ENCODE data around the gene UBR1.
"Not testable (repeated sequence)": the region's sequence is repeated elsewhere in the genome, so short reads cannot be mapped to it uniquely, and the experiment has no call there.

The UBR1 gene

DNA sequence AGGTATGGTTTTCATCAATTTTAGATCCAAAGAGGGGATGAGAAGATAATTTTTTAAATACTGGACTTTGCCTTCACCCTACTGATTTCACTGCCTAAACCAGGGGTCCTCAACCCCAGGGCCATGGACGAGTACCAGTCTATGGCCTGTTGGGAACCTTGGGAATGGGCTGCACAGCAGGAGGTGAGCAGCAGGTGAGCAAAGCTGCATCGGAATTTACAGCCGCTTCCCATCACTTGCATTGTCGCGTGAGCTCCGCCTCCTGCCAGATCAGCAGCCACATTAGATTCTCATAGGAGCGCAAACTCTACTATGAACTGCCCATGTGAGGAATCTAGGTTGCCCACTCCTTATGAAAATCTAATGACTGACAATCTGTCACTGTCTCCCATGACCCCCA is 109.0 kb downstream of the UBR1 start:
- H3K4me3 ChIP-seq (ENCODE audit: low read length): no peak overlapping the region
- no peak for DNase-seq (ENCODE audit: low read depth, low spot score)

GRCh38 chr15:42994546-42994945 is 111.3 kb downstream of the UBR1 start:
- DNase-seq (ENCODE audit: low read depth, low spot score): no peak
- H3K4me3 ChIP-seq (ENCODE audit: low read length): no peak overlapping the region

GRCh38 chr15:42992626-42993025 is 113.2 kb downstream of the UBR1 start:
- no peak overlapping the region for H3K4me3 ChIP-seq (ENCODE audit: low read length)
- no peak for DNase-seq (ENCODE audit: low read depth, low spot score)

DNA sequence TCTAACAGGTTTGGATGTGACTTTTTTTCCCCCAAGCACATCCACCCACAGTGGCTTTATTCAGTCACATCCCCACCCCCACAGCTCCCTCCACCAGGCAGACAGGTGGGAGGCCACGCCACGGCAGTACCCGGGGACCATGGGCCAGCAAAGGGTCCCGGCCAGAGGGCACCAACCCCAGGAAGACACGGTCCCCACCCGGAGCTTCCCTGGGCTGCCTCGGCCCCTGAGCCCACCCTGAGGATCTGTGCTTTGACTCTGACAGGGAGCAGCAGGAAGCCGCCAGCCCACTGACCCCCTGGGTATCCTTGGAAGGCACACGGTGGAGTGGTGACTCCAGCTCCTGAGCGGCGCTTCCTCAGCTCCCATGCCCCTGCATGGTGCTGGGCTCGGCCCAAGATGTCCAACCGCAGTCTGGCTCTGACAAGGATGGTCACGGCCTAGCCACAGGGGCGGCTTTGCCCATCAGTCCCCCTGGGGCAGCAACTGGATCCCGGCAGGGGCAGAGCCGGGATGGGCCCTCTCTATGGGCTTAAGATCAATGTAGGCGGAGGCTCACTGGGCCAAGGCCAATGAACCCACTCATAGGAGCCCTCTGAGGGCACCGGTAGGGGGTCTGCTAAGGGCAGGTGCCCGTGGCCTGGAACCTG is 119.0 kb downstream of the UBR1 start:
- DNase-seq (ENCODE audit: low read depth, low spot score): no peak

DNA sequence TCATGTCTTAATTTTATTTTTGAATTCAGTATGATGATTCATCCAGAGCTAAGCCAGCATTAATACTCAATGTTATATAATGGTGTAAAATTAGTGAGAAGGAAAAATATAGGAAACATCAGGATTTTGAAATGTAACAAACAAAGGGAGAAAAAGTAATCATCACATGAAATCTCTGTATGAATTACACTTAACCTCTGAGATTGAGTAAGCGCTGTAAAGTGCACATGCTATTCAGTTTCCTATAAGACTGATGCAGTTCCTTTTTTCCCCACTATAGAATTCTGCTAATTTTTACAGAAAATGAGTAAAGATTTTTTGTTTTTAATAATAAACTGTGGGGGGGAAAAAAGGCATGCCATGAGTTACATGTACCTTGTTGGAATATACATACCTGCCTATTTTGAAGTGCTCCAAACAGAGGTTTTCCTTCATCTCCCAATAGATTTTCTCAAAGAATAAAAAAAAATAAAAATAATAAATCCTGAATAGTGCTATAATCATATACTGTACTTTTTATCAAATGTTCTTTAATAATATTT is 121.3 kb downstream of the UBR1 start:
- no peak for DNase-seq (ENCODE audit: low read depth, low spot score)
- H3K4me3 ChIP-seq (ENCODE audit: low read length): no peak overlapping the region

More for the DNA sequence above, 119.0 kb downstream of the UBR1 start:
- no peak overlapping the region for H3K4me3 ChIP-seq (ENCODE audit: low read length)

DNA sequence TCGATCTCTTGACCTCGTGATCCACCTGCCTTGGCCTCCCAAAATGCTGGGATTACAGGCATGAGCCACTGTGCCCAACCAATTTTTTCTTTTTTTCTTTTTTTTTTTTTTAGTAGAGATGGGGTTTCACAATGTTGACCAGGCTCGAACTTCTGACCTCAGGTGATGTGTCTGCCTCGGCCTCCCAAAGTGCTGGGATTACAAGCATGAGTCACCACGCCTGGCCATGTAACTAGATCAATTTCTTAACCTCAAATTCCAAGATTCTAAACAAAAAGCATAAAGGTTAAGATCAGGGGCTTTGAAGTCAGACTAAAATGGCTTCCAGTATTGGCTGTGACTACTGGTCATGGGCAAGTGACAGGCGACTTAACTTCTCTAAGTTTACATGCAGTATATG is 126.7 kb downstream of the UBR1 start:
- DNase-seq (ENCODE audit: low read depth, low spot score); H3K4me3 ChIP-seq (ENCODE audit: low read length): not testable (repeated sequence)

DNA sequence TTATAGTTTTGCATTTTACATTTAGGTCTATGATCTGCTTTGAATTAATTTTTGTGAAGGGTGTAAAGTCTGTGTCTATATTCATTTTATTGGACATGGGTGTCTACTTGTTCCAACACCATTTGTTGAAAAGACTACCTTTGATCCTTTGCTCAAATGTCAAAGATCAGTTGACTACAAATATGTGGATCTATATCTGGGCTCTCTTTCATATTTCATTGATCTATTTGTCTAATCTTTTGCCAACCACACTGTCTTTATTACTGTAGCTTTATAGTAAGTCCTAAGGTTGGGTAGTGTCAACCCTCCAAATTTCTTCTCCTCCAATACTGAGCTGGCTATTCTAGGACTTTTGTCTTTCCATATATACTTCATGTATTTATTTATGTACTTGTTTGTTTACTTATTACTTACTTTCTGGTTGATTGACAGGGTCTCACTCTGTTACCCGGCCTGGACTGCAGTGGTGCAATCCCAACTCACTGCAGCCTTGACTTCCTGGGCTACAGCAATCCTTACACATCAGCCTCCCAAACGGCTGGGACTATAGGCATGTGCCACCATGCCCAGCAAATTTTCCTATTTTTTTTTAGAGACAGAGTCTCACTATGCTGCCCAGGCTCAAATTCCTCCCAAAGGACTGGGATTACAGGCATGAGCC is 131.5 kb downstream of the UBR1 start:
- DNase-seq (ENCODE audit: low read depth, low spot score): no peak
- H3K4me3 ChIP-seq (ENCODE audit: low read length): no peak overlapping the region

DNA sequence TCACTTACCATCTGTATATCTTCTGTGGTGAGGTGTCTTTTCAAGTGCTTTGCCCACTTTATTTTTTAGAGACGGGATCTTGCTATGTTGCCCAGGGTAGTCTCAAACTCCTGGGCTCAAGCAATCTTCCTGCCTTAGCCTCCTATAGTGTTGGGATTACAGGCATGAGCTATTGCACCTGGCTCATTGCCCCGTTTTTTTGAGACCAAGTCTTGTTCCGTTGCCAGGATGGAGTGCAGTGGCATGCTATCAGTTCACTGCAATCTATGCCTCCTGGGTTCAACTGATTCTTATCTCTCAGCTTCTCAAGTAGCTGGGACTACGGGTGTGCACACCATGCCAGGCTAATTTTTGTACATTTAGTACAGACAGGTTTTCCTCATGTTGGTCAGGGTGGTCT is 132.7 kb downstream of the UBR1 start:
- no peak for DNase-seq (ENCODE audit: low read depth, low spot score)
- no peak overlapping the region for H3K4me3 ChIP-seq (ENCODE audit: low read length)

DNA sequence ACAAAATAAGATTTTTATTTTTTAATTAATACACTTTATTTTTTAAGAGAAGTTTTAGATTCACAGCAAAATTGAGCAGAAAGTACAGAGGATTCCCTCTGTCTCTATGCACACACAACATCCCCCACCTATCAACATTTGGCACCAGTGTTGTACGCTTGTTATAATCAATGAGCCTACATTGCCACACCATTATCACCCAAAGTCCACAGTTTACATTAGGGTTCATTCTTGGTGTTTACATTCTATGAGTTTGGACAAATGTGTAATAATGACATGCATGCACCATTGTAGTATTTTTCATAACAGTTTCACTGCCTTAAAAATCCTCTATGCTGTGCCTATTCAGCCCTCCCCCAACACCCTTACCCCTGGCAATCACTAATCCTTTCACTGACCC is 134.0 kb downstream of the UBR1 start:
- H3K4me3 ChIP-seq (ENCODE audit: low read length): no peak overlapping the region
- DNase-seq (ENCODE audit: low read depth, low spot score): no peak

DNA sequence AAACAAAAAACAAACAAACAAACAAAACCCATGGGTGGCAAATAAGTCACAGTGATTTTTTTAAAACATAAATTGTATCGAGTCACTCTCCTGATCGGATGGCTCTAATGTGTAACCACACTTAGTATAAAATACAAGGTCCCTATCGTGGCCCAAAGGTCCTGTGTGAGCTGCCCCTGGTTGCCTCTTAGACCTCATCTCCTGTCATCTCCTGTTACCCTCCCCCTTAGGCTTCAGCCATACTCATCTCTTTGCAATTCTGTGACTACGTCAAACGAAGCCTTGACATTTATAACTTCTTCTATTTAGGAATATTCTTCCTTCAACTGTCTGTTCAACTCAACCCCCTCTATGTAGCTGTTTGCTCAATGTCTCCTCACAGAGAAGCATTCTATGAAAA is 141.4 kb downstream of the UBR1 start:
- DNase-seq (ENCODE audit: low read depth, low spot score): no peak

GRCh38 chr15:42955518-42955917 is 150.3 kb downstream of the UBR1 start:
- no peak for DNase-seq (ENCODE audit: low read depth, low spot score)

More for the DNA sequence above, 141.4 kb downstream of the UBR1 start:
- H3K4me3 ChIP-seq (ENCODE audit: low read length): no peak overlapping the region

GRCh38 chr15:42954291-42954690 is 151.5 kb downstream of the UBR1 start:
- H3K4me3 ChIP-seq (ENCODE audit: low read length): no peak overlapping the region
- DNase-seq (ENCODE audit: low read depth, low spot score): no peak

More at GRCh38 chr15:42955518-42955917, 150.3 kb downstream of the UBR1 start:
- no peak overlapping the region for H3K4me3 ChIP-seq (ENCODE audit: low read length)

- not testable (repeated sequence) for H3K4me3 ChIP-seq (ENCODE audit: low read length); DNase-seq (ENCODE audit: low read depth, low spot score)
These were observed 156.9 kb downstream of the UBR1 start for GRCh38 chr15:42948898-42949297.

DNA sequence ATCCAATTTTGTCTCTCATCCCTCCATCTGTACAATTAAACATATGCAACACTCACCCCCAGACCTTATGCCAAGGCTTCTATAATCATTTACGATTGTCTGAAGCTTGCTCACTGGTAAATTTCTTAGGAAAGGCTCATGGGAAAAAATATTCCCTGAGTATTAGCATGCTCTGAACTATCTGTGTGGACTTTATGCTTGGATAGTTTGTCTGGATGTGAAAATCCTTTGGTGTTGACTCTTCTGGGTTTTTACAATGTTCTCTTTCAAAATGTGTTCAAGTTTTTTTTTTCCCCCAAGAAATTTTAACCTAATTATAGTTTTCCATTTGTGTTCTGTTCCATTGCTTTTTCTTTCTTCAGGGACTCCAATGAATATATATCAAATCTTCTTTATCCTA is 165.3 kb downstream of the UBR1 start:
- H3K4me3 ChIP-seq (ENCODE audit: low read length): no peak overlapping the region
- no peak for DNase-seq (ENCODE audit: low read depth, low spot score)

- DNase-seq (ENCODE audit: low read depth, low spot score): no peak
- H3K4me3 ChIP-seq (ENCODE audit: low read length): no peak overlapping the region
These were observed 166.0 kb downstream of the UBR1 start for GRCh38 chr15:42939841-42940240.

DNA sequence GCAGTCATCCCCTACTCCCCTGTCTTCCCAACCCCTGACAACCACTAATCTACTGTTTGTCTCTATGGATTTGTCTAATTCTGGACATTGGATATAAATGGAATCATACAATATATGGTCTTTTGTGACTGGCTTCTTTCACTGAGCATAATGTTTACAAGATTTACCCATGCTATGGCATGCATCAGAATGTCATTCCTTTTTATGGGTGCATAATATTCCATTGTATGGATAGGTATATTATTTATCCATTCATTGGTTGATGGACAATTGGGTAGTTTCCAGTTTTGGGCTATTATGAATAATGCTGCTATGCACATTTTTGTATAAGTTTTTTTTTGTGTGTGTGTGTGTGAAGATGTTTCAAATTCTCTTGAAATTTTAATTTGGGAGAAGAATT is 168.7 kb downstream of the UBR1 start:
- no peak overlapping the region for H3K4me3 ChIP-seq (ENCODE audit: low read length)
- DNase-seq (ENCODE audit: low read depth, low spot score): no peak

DNA sequence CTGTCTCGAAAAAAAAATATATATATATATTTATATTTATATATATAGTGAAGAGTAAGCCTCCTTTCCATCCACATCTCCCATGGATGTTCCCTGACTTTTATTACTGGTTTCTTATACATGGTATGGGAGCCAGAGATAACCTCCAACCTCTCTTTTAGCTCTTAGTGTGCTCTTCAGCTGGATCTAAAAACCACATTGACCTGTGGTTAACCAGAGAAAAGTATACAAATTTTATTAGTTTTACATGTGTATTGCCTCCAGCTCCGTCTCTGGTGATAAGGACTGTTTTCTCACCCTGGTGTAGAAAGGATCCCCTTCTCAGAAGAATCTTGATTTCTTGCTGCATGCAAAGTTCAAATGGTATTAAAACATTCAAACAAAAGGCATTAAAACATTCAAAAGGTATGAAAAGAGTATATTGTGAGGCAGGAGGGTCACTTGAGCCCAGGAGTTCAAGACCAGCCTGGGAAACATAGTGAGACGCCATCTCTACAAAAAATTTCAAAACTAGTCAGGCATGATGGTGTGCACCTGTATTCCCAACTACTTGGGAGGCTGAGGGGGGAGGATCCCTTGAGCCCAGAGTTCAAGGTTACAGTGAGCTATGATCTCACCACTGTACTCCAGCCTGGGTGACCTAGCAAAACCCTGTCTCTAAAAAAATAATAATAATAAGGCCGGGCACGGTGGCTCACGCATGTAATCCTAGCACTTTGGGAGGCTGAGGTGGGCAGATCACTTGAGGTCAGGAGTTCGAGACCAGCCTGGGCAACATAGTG is 171.8 kb downstream of the UBR1 start:
- H3K4me3 ChIP-seq (ENCODE audit: low read length): no peak overlapping the region
- DNase-seq (ENCODE audit: low read depth, low spot score): no peak

DNA sequence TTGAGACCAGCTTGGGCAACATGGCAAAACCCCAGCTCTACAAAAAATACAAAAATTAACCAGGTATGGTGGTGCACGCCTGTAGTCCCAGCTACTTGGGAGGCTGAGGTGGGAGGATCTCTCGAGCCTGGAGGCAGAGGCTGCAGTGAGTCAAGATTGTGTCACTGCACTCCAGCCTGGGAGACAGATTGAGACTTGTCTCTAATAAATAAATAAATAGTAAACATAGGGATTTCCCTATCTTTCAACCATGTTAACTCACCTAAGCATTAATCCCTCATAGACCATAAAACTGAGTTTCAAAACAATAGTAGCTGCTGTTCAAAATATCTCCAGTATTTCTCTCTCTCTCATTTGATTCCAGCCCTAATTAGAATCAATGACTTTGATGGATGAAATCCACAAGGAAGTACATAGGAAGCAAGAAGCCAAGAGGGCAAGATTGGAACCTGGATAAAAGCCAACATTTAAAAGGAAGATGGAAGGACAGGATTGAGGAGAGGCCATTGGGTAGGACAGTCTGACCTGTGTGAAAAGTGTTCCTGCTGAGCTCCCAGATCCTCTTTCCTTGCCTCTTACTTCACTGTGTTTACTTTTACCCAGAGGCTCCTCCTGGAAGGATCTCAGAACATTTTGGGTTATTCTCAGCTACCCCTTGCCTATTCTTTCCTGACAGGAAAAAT is 172.9 kb downstream of the UBR1 start:
- no peak overlapping the region for H3K4me3 ChIP-seq (ENCODE audit: low read length)
- DNase-seq (ENCODE audit: low read depth, low spot score): no peak

GRCh38 chr15:42931702-42932486 is 173.9 kb downstream of the UBR1 start:
- no peak for DNase-seq (ENCODE audit: low read depth, low spot score)
- H3K4me3 ChIP-seq (ENCODE audit: low read length): no peak overlapping the region
